ENCODE measurements around the gene MGAT3.

- TF ChIP-seq CTCF (IDR thresholded peaks at IDR 0.05) (no peak), EP300 (IDR thresholded peaks at IDR 0.05) (no peak), POLR2A (IDR thresholded peaks at IDR 0.05) (no peak), POLR2AphosphoS5 (IDR thresholded peaks at IDR 0.05) (no peak)
These were observed 39.2 kb upstream of the MGAT3 start for GRCh38 chr22:39417641-39418040.

Data from upper lobe of left lung (tissue), 4 donors.